Stromal cell of bone marrow (primary cell): ENCODE data around the gene GCHFR.

Source experiments
- DNase-seq: peaks from one replicate; pipeline ENCODE4 v3.0.0-alpha.2; 2012; ENCODE audit warnings: low read depth

The GCHFR gene

GRCh38 chr15:40763801-40764628 is at the start of gene GCHFR:
GCHFR (plus strand) TSS chr15:40764068; CDS start chr15:40764181, 113 bp downstream.
- no peak for DNase-seq

- no peak for DNase-seq
Measured at GRCh38 chr15:40714144-40714543, 49.7 kb upstream of the GCHFR start.

GRCh38 chr15:40716165-40716564 is 47.7 kb upstream of the GCHFR start:
- no peak for DNase-seq

GRCh38 chr15:40721701-40722100 is 42.2 kb upstream of the GCHFR start:
- no peak for DNase-seq

GRCh38 chr15:40722354-40722753 is 41.5 kb upstream of the GCHFR start:
- no peak for DNase-seq

- no peak for DNase-seq
Measured at GRCh38 chr15:40722934-40723333, 40.9 kb upstream of the GCHFR start.

GRCh38 chr15:40723919-40724318 is 39.9 kb upstream of the GCHFR start:
- DNase-seq = no peak

GRCh38 chr15:40731034-40731433 is 32.8 kb upstream of the GCHFR start:
- DNase-seq = peak; percentile 18

GRCh38 chr15:40736575-40736974 is 27.3 kb upstream of the GCHFR start:
- DNase-seq = no peak

- no peak for DNase-seq
Measured at GRCh38 chr15:40737048-40737447, 26.8 kb upstream of the GCHFR start.

- no peak for DNase-seq
Measured at GRCh38 chr15:40739047-40739446, 24.8 kb upstream of the GCHFR start.

GRCh38 chr15:40739854-40740253 is 24.0 kb upstream of the GCHFR start:
- no peak for DNase-seq

GRCh38 chr15:40743485-40743901 is 20.4 kb upstream of the GCHFR start:
- no peak for DNase-seq

GRCh38 chr15:40743921-40744814 is 19.7 kb upstream of the GCHFR start:
- DNase-seq = peak; percentile 61

GRCh38 chr15:40744815-40745152 is 19.1 kb upstream of the GCHFR start:
- no peak for DNase-seq

GRCh38 chr15:40746916-40747418 is 16.9 kb upstream of the GCHFR start:
- no peak for DNase-seq

GRCh38 chr15:40747685-40748631 is 15.9 kb upstream of the GCHFR start:
- DNase-seq = no peak

- DNase-seq = no peak
Measured at GRCh38 chr15:40749151-40749630, 14.7 kb upstream of the GCHFR start.

GRCh38 chr15:40750885-40751284 is 13.0 kb upstream of the GCHFR start:
- no peak for DNase-seq

GRCh38 chr15:40751745-40752144 is 12.1 kb upstream of the GCHFR start:
- DNase-seq = no peak

GRCh38 chr15:40754574-40754882 is 9.3 kb upstream of the GCHFR start:
- DNase-seq = no peak
